ENCODE measurements around the gene NEDD9. TPM values are rescaled to one million over a fixed set of nuclear protein-coding genes. Genes with fewer than 3 reads are reported as not detected.

NEDD9 gene
- total and polyA plus RNA-seq, 2 of the 13 experiments (the other 11 are each of a cell fraction or from before 2014, with no cell fraction given) = 27.1 to 389 TPM

DNA sequence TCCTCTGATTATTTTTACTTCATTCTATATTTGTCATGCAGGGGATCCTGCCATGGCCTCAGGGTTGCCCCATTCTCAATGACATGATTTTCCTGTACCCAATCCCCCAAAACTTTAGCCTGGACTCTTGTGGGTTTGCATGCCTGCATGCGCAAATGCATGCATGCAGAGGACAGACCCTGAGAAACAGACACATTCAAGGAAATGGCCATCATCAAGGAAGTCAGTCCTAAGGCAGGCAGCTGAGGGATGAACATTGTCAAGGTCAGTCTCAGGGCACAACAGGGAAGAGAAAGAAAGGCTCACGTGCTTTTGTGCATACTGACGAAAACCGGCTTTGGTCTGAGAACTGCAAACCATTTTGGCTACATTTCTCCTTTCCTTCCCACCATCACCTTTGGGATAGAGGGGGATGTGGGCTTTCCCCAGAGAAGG lies 13.1 kb downstream of the NEDD9 start:
- Histone ChIP-seq H3K4me2 (ENCODE audit: low read depth, low read length) (peak overlapping the region; percentile 79), H3K4me1 (ENCODE audit: insufficient read depth, low read length) (peaks cover 100% of the 10 kb centered on the region), H3K4me3 (replicated peaks in 1 of 3; ENCODE audit: insufficient read depth in 1 of 3, low read depth in 2 of 3, low read length in 3 of 3) (peak overlapping the region; percentile 13 to 54 (median 21)), H4K20me1 (ENCODE audit: insufficient read depth, low read length) (peaks cover 98% of the 10 kb centered on the region), H3K9ac (ENCODE audit: insufficient read depth, low read depth, low read length) (peak overlapping the region; percentile 61), H3K27ac (ENCODE audit: extremely low read length, insufficient read depth, low read length) (peak overlapping the region; percentile 85), H3K79me2 (ENCODE audit: insufficient read depth, low read length) (peaks cover 99% of the 10 kb centered on the region), H3K27me3 (ENCODE audit: control insufficient read depth in 1 of 2, insufficient read depth in 2 of 2, low read length in 2 of 2) (no peaks in the 10 kb centered on the region), H3K36me3 (replicated peaks in 1 of 2; ENCODE audit: control insufficient read depth in 1 of 2, insufficient read depth in 2 of 2, low read length in 2 of 2) (peaks cover 33 to 86% of the 10 kb centered on the region in 2 experiments), H3K9me3 (ENCODE audit: low read length) (no peaks in the 10 kb centered on the region), H2AFZ (ENCODE audit: low read length) (no peak overlapping the region)
- CTCF ChIA-PET (ENCODE audit: low intra/inter-chr PET ratio, low total read pairs) = interaction anchor here (1.5 kb wide), 1 partner anchor 277 kb away, joined by 6 read pairs; no protein-coding TSS in a partner anchor
- intact Hi-C loops (cut with micrococcal nuclease; ENCODE audit: unreplicated experiment) (loop anchor here (2.0 to 5.0 kb wide), 6 partner anchors 13 to 278 kb away; partner anchors contain the start of gene NEDD9), in situ Hi-C loops (cut with HindIII; ENCODE audit: extremely low pct_ligation_motif_present, low pct_unique_long_range_greater_than_20kb) (no loop called here)
- DNase-seq (ENCODE audit: low spot score) (no peak), FAIRE-seq (no peak), ATAC-seq (no peak; the same call in 2 of the 3 replicates)
- POLR2A ChIA-PET = interaction anchor here (0.8 to 7.7 kb wide), 9 partner anchors 10 to 149 kb away, joined by 3 to 106 read pairs (median 6); partner anchors contain the start of gene NEDD9
- BruUV-seq (replicated peaks) = TSS peak; percentile 1
- 38% methylated on average over 4 of the region's 4 CpGs for WGBS (ENCODE audit: low lambda C conversion rate)
- TF ChIP-seq KLF16 (CRISPR knock-in tag; IDR thresholded peaks at IDR 0.05) (no peak), DPF2 (CRISPR knock-in tag; IDR thresholded peaks at IDR 0.05; ENCODE audit: borderline replicate concordance, low read depth) (no peak), ZNF383 (CRISPR knock-in tag; IDR thresholded peaks at IDR 0.05; ENCODE audit: borderline replicate concordance) (no peak), ZNF598 (CRISPR knock-in tag; IDR thresholded peaks at IDR 0.05; ENCODE audit: borderline replicate concordance) (no peak), MEF2D (CRISPR knock-in tag; IDR thresholded peaks at IDR 0.05) (no peak), TBX2 (CRISPR knock-in tag; IDR thresholded peaks at IDR 0.05; ENCODE audit: borderline replicate concordance) (no peak), EP300 (IDR thresholded peaks at IDR 0.05; ENCODE audit: low read depth in 2 of 2, low read length in 2 of 2) (no peak), EP300 (CRISPR knock-in tag; IDR thresholded peaks at IDR 0.05; ENCODE audit: borderline replicate concordance) (no peak), DMAP1 (CRISPR knock-in tag; IDR thresholded peaks at IDR 0.05) (no peak; the same call in 1 of the 2 replicates), TARDBP (CRISPR knock-in tag; IDR thresholded peaks at IDR 0.05) (no peak), ZNF543 (CRISPR knock-in tag; IDR thresholded peaks at IDR 0.05) (0 out of 2 replicates have a peak, but pooled peaks have one; percentile 23), ZBTB25 (CRISPR knock-in tag; IDR thresholded peaks at IDR 0.05) (no peak), CCAR2 (optimal IDR thresholded peaks at IDR 0.05; ENCODE audit: low read depth, low read length) (no peak), ATF7 (IDR thresholded peaks at IDR 0.05) (no peak), ATF7 (CRISPR knock-in tag; IDR thresholded peaks at IDR 0.05) (0 out of 2 replicates have a peak, but pooled peaks have one; percentile 13), ZNF605 (CRISPR knock-in tag; IDR thresholded peaks at IDR 0.05) (no peak), POLR2A (IDR thresholded peaks at IDR 0.05; ENCODE audit: insufficient read depth in 1 of 2, low read depth in 2 of 2, low read length in 2 of 2) (peak in 1 of 2 experiments; percentile 43; a peak in 1 of 4 replicates), ZNF816 (CRISPR knock-in tag; IDR thresholded peaks at IDR 0.05; ENCODE audit: borderline replicate concordance) (0 out of 2 replicates have a peak, but pooled peaks have one; percentile 66), RBM22 (optimal IDR thresholded peaks at IDR 0.05; ENCODE audit: low read length) (peak; percentile 97)
- TF ChIP-seq, protein P1, sequence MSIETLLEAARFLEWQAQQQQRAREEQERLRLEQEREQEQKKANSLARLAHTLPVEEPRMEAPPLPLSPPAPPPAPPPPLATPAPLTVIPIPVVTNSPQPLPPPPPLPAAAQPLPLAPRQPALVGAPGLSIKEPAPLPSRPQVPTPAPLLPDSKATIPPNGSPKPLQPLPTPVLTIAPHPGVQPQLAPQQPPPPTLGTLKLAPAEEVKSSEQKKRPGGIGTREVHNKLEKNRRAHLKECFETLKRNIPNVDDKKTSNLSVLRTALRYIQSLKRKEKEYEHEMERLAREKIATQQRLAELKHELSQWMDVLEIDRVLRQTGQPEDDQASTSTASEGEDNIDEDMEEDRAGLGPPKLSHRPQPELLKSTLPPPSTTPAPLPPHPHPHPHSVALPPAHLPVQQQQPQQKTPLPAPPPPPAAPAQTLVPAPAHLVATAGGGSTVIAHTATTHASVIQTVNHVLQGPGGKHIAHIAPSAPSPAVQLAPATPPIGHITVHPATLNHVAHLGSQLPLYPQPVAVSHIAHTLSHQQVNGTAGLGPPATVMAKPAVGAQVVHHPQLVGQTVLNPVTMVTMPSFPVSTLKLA (IDR thresholded peaks at IDR 0.05) = no peak
- TF ChIP-seq, protein P2, sequence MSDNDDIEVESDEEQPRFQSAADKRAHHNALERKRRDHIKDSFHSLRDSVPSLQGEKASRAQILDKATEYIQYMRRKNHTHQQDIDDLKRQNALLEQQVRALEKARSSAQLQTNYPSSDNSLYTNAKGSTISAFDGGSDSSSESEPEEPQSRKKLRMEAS (IDR thresholded peaks at IDR 0.05) = peak; percentile 28; the same call in 1 of the 2 replicates
- TF ChIP-seq, protein P3, sequence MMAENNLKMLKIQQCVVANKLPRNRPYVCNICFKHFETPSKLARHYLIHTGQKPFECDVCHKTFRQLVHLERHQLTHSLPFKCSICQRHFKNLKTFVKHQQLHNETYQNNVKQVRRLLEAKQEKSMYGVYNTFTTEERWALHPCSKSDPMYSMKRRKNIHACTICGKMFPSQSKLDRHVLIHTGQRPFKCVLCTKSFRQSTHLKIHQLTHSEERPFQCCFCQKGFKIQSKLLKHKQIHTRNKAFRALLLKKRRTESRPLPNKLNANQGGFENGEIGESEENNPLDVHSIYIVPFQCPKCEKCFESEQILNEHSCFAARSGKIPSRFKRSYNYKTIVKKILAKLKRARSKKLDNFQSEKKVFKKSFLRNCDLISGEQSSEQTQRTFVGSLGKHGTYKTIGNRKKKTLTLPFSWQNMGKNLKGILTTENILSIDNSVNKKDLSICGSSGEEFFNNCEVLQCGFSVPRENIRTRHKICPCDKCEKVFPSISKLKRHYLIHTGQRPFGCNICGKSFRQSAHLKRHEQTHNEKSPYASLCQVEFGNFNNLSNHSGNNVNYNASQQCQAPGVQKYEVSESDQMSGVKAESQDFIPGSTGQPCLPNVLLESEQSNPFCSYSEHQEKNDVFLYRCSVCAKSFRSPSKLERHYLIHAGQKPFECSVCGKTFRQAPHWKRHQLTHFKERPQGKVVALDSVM (CRISPR knock-in tag; IDR thresholded peaks at IDR 0.05) = no peak

Measured in HepG2 (cell line).